HG02678 (cell line): Measurements from ENCODE around the gene SDS.

Experiments used
- ATAC-seq: cut with Tn5 transposase; IDR thresholded peaks from one replicate; pipeline ENCODE4 v1.9.1; 2021; ENCODE audit warnings: mild to moderate bottlenecking, moderate library complexity; ENCODE audit not compliant: unreplicated experiment

The SDS gene, protein sequence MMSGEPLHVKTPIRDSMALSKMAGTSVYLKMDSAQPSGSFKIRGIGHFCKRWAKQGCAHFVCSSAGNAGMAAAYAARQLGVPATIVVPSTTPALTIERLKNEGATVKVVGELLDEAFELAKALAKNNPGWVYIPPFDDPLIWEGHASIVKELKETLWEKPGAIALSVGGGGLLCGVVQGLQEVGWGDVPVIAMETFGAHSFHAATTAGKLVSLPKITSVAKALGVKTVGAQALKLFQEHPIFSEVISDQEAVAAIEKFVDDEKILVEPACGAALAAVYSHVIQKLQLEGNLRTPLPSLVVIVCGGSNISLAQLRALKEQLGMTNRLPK

DNA sequence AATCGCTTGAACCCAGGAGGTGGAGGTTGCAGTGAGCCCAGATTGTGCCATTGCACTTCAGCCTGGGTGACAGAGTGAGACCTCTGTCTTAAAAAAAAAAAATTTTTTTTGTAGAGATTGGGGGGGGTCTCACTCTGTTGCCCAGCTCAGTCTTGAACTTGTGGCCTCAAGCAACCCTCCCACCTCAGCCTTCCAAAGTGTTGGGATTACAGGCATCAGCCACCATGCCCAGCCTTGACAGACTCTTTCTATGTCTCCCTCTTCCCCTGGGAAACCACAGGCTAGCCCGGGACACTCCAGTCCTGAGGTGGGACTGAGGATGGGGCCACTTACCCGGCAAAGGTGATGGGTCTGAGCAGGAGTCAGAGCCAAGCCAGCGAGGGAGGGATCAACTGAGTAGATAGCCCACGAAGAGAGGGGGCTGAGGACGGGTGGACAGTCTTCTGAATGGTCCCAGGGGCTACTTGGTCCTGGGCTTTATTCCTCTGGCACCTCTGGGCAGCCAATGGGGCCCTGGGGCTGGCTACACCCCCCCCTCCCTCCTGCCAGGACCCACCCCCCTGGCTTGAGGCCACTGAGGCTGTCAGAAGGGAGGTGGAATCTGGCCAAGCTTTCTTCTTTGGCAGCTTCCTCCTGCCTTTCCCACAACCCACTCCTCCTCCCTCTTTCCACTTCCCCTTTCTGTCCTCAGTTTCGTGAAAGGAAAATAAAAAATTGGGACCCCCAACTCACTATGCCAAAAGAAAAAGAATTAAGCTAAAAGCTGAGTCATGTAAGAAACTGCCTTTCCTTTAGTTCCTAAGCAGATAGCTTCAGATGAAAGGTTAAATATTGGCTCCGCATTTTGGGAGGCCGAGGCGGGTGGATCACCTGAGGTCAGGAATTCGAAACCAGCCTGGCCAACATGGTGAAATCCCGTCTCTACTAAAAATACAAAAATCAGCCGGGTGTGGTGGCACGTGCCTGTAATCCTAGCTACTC, at the start of gene SDS:
Gene SDS (minus strand): TSS at position 453 of the 981 bp plus-strand sequence. CDS start 4,179 bp downstream, outside the sequence.
- ATAC-seq = no peak

DNA sequence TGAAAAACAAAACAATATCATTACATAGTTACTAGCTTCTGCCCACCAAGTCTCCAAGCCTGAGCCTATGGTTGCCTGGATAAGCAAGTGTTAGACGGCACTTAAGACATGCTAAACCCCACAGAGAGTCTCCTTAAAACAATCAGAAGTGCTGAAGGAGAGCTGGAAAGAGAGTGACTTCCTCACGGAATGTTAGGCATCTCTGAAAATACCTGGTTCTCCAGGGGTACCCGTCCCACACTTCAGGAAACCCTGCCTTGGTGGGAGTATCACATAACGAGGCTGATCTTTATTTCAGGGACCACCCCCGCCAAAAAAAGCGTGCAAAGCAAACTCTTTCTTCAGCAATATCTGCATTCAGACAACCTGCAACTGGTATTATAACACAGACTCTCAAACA, 49.6 kb upstream of the SDS start:
- no peak for ATAC-seq

DNA sequence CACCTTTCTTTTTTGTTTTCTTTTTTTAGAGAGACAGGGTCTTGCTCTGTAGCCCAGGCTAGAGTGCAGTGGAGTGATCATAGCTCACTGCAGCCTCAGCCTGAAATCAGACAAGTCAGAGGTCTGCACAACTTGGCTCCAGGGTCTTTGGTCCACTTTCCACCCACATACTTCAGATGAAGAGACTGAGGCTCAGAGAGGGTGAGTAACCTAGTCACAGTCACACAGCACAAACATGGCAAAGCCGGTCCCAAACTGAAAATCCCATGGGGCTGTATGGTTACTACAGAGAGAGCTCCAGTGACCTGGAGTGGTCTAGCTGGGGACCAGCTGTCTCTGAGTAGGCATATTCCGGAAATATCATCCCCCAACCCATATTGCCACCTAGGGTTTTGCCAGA, 48.8 kb upstream of the SDS start:
- no peak for ATAC-seq

DNA sequence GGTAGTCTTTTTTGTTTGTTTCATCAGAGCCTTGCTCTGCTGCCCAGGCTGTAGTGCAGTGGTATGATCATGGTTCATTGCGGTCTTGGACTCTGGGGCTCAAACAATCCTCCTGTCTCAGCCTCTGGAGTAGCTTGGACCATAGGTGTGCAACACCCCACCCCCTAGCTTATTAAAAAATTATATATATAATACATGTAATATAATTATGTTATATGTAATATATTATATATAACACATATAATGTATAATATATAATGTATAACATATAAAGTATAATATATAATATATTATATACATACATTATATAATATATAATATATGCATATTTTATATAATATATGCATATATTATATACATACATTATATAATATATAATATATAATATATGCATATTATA, 46.2 kb upstream of the SDS start:
- no peak for ATAC-seq

DNA sequence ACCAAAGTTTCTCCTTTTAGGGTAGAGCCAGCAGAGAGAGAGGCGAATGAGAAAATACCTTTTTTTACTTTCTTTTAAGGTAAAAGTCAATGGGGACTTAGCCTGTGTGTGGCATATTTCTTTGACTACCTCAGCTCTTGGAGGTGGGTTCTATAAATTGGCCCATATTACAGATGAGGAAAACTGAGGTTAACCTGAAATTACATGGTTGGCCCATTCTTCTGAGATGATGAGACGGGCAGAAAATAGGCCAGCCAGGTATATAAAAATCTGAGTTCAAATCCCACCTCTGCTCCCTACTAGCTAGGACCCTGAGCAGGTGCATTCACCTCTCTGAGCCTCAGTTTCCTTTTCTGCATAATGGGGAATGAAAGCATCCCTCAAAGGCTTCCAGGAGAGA, 45.6 kb upstream of the SDS start:
- no peak for ATAC-seq

DNA sequence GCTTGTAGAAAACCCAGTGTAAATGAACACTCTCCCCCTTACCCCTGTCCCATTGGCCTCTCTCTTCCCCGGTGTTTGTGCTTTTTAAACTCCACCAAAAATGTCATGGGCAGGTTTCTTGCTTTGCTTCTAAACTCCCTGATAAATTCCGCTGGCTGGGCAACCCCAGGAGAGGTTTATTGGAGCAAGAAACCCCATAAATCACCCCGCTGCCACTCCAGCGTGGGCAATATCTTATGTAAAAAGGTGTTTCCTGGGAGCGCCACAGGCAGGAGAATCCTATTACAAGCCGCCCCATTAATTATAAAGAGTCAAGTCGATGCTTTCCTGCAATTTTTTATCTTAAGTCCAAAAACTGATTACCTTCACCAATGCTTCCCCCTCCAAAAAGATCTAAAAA, 45.2 kb upstream of the SDS start:
- ATAC-seq = no peak

DNA sequence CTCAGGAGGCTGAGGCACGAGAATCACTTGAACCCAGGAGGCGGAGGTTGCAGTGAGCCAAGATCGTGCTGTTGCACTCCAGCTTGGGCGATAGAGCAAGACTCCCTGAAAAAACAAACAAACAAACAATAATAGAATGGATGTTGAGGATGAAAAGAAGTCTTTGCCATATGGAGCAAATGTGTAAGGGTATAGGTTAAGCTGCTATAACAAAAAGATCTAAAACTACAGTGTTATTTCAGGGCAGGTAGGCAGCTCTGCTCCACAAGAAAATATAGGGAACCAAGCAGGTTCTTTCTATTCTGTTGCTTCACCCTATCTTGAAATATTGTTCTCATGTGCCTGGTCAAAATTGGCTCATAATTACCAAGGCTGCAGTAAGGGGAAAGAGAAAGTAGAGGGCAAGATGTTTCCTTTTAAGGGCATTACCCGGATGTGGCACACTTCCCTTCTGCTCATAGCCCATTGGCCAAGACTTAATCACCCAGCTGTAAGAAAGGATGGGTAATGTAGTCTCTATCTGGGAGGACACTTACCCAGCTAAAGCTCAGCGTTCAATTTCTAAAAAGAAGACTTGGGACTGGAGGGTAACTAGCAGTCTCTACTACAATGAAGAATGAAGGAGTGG, 42.0 kb upstream of the SDS start:
- ATAC-seq = no peak

DNA sequence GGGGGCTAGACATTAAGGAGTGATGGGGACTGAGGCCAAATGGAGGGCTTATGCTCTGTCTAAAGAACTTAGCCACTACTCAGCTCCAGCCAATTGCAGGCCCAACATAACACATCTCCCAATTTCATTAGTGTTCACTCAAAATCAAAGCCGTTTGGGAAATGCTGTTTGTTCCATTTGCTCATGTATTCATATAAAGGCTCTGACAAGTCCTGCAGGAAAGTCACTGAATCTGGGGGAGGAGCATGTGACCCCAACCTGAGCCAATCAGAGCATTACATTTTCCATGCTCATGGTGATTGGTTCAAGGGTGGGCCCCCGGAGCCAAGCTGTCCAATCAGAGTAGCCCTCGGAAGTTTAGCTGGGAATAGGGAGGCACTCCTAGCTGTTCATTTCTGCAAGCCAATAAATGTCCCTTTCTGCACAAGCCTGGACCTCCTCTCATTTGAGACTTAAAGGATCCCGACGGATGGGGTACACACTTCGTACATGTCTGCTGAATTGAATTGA, 39.4 kb upstream of the SDS start:
- ATAC-seq = no peak

DNA sequence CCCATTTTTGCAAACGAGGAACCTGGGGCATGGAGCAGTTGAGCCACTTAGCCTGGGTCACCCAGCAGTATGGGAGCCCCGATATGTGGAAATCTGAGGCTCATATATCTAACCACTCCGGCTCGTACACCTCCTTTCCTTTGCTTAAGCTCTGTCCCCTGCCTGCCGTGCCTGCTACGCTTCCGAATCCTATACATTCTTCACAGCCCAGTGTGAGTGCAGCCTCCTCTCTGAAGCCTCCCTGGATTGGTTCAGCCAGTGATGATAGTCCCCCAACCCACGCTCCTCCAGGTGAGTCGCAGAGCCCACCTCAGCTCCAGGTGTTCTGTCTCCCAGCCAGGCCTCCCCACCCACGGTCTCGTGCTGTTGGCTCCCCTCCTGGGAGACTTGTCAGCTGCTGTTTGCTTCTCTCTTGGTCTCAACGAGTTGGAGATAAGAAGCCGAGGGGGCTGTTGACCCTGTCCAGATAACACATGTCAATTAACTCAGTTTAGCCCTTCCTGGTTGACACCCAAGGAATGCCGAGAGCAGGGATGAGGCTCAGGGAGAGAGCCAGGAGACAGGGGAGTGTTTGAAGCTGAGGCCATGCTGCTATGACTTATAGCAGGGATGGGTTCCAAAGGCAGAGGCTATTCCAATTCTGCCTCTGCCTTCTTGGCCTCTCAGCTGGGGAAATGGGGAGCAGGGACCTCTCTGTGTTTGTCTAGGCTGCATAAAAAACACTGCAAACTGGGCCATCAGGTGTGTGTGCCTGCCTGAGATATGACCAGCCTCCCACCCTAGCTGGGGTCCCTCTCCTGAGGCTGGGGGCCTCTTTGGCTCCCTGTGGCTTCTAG, 37.5 kb upstream of the SDS start:
- ATAC-seq = no peak

DNA sequence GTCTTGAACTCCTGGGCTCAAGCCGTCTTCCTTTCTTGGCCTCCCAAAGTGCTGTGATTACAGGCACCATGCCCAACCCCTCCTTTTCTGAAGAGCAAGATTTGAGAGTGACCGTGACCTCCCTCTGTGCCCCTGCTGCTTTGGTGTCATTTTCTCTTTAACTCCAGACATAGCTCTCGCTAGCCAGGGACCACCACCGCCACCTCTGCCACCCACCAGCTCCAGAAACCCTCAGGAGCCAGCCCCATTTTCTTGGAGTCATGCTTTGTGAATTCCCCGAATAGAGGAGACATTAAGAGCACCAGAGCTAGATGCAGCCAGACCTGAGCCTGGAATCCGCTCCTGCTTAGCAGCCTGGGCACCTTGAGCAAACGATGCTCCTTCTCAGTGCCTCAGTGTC, 36.6 kb upstream of the SDS start:
- no peak for ATAC-seq

DNA sequence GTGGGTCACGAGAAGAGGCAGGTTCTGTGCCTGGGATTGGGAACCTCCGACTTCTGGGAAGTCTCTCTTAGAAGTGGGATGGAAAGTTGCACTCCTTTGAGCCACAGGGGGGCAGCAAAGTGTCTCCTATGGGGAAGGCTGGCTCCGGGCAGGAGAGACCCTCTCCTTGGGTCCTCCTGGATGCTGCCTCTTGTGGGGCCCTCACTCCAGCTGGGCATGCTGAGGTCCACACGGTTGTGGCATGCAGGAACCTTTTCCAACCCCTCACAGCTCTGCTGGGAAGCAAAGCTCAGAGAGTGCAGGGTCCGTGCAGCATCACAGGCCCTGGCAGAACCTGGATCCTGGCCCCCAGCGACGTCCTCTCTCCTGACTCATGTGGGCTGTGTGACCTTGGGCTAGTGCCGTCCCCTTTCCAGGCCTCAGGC, 35.9 kb upstream of the SDS start:
- no peak for ATAC-seq

DNA sequence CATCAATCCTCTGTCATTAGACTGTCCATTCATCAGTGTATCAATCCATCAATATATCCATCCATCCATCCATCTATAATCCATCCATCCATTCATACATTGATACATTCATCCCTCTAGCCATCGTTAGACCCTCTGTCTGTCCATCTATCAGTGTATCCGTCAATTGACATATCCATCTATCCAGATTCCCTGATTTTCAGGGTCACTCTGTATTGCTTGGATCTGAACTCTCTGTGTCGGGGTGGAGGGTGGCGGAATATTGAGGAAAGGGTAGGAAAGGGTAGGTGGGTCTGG, 35.6 kb upstream of the SDS start:
- ATAC-seq = no peak

DNA sequence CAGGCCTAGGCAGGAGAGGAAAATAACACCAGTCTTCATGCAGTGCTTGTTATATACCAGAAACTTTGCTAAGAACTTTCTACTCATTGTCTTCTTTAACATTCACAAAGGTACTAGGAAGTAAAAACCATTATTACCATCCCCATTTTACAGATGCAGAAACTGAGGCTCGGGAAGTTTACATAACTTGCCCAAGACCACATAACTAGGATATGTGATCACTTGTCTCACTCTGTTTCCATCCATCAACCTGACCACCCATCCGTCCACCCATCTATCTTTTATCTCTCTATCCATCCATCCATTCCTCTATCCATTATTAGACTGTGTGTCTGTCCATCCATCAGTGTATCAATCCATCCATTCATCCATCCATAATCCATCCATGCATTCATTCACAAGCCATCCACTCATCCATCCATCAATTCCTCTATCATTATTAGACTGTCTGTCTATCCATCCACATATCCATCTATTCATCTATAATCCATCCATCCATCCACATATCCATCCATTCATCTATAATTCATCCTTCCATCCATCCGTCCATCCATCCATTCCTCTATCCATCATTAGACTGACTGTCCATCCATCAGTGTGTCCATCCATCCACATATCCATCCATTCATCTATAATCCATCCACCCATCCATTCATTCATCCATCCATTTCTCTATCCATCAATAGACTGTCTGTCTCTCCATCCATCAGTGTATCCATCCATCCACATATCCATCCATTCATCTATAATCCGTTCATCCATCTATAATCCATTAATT, 35.0 kb upstream of the SDS start:
- ATAC-seq = no peak

DNA sequence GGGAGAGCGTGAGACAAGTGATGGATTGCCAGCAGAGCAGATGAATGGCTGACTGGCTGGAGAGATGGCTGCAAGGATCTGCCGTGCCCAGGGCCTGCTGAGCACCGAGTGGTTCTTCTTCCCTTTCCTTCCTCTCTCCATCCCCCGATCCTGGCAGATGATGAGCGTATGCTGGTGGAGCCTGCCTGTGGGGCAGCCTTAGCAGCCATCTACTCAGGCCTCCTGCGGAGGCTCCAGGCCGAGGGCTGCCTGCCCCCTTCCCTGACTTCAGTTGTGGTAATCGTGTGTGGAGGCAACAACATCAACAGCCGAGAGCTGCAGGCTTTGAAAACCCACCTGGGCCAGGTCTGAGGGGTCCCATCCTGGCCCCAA, 34.0 kb upstream of the SDS start:
- ATAC-seq = no peak

DNA sequence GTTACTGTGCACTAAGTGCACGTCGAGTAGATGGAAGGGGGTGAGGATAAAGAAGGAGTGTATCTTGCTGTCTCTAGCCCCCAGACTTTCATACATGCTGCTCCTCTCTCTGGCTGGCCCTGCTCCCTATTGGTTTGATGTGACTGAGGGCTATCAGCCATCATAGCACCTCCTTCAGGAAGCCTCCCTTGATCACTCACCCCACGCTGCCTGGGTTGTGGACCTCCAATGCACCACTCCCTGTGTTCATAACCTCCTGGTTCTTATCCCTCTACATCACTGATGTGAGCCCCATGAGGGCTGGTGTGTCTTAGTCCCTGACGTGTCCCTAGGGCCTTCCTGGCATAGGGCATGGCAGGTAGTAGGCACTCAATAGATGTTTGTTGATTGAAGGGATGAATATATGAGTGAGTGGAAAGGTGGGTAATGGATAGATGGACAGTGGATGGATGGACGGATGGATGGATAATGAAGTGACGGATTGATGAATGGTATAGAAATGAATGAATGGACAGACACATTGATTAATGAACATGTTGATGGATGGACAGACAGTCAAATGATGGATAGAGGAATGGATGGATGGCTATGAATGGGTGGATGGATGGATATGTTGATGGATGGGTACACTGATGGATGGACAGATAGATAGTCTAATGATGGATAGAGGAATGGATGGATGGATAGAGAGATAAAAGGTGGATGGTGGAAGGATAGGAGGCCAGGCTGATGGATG, 33.5 kb upstream of the SDS start:
- no peak for ATAC-seq

DNA sequence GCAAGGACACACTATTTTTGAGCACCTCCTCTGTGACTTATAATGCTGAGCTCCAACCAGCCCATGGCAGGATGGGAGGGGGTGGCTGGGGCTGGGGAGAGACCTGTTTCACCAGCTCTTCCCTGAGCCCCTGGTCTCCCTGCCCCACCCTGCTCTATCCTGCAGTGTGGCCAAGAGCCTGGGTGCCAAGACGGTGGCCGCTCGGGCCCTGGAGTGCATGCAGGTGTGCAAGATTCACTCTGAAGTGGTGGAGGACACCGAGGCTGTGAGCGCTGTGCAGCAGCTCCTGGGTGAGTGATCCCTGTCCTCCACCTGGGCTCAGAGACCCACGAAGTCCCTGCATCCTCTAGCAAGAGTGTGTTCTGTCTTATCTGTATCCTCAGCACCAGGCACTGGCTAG, 32.9 kb upstream of the SDS start:
- no peak for ATAC-seq

DNA sequence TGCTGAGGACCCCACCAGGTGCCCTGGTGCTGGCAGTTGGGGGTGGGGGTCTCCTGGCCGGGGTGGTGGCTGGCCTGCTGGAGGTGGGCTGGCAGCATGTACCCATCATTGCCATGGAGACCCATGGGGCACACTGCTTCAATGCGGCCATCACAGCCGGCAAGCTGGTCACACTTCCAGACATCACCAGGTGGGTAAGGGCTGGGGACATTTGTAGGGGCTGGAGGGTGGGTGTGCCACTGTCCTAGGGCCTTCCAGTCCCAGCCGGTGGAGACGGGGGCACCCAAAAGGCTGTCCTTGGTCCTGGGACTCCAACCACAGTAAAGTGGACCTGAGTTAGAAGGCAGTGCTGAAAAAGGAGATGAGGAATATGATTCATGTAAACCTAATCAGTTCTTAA, 31.7 kb upstream of the SDS start:
- ATAC-seq = no peak

DNA sequence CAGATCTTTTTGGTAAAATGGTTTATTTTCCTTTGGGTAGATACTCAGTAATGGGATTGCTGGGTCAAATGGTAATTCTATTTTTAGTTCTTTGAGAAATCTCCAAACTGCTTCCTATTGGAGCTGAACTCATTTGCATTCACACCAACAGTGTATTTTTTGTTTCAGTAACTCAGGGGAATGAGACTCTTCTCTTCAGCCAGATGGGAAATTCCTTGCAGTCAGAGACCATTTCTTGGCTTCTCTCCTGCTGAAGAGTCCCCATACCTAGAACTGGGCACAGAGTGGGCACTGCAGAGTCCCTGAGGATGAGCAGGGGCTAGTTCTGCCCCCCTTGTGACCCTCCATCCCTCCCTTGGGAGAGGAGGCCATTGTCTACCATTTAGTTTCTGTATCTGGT, 29.3 kb upstream of the SDS start:
- no peak for ATAC-seq

DNA sequence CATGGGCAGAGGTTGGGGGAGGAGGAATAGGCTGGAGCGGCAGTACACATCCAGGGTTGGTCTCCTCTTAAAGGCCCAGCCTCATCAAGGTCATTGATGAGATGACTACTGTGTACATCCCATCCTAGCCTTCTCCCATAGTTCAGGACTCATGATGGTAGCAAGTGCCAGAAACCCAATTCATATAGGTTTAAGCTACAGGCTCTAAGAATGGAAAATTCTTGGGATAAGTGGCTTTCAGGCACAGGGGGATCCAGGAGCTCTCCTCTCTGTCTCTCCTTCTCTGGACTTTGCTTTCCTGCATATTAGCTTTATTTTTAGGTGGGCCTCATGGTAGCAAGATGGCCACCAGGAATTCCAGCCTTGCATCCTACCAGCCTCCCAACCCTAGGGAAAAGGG, 24.8 kb upstream of the SDS start:
- no peak for ATAC-seq
